ENCODE results near the gene ADAMTSL2.

DNA sequence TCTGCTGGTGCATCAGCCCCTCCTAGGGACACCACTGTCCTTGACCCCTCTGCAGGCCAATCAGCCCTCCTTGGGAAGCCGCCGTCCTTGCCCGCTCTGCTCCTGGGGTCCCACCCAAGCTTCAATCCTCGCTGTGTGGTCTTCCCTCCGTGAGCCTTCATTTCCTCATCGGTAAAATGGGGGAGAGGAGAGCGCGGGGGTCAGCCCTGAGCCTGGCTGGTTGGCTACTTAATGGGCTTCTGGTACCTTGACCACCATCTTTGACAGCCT is 42.9 kb upstream of the ADAMTSL2 start:
- TF ChIP-seq, protein P1, sequence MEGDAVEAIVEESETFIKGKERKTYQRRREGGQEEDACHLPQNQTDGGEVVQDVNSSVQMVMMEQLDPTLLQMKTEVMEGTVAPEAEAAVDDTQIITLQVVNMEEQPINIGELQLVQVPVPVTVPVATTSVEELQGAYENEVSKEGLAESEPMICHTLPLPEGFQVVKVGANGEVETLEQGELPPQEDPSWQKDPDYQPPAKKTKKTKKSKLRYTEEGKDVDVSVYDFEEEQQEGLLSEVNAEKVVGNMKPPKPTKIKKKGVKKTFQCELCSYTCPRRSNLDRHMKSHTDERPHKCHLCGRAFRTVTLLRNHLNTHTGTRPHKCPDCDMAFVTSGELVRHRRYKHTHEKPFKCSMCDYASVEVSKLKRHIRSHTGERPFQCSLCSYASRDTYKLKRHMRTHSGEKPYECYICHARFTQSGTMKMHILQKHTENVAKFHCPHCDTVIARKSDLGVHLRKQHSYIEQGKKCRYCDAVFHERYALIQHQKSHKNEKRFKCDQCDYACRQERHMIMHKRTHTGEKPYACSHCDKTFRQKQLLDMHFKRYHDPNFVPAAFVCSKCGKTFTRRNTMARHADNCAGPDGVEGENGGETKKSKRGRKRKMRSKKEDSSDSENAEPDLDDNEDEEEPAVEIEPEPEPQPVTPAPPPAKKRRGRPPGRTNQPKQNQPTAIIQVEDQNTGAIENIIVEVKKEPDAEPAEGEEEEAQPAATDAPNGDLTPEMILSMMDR (IDR thresholded peaks at IDR 0.05; ENCODE audit: low read depth, low read length, missing input control) = no peak
- TF ChIP-seq, protein P2, sequence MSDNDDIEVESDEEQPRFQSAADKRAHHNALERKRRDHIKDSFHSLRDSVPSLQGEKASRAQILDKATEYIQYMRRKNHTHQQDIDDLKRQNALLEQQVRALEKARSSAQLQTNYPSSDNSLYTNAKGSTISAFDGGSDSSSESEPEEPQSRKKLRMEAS (IDR thresholded peaks at IDR 0.05) = no peak
- TF ChIP-seq RAD21 (IDR thresholded peaks at IDR 0.05) = no peak
- no peak for TF ChIP-seq EGR1 (IDR thresholded peaks at IDR 0.05; ENCODE audit: low read depth in 2 of 2)
- TF ChIP-seq SP1 (IDR thresholded peaks at IDR 0.05) = no peak
- TF ChIP-seq TAF1 (conservative IDR thresholded peaks at IDR 0.05) = no peak
- no peak for TF ChIP-seq RXRA (IDR thresholded peaks at IDR 0.05)
